OCI-LY3 (cell line): ENCODE results near the gene VPS54.
A peak's percentile ranks its signal among the peaks of the same experiment; 100 is the strongest.

ENCODE experiments used
- H2AFZ ChIP-seq: fragments of 200-600, 300-600 bp; shearing (Covaris generic); 2 replicates; pipeline ENCODE4 v1.6.0; 2014; ENCODE audit warnings: antibody characterized with exemption, low read depth, low read length
- H3K27ac ChIP-seq: fragments of 200-600, 300-600 bp; sonication (generic); 2 replicates; pipeline ENCODE4 v1.5.1; 2014; ENCODE audit warnings: mild to moderate bottlenecking, low read length, moderate library complexity, mixed read lengths
- H3K27me3 ChIP-seq: fragments of 200-600, 300-600 bp; sonication (generic); 2 replicates; pipeline ENCODE4 v1.6.1; 2014; ENCODE audit warnings: low read depth, low read length, mixed read lengths
- H3K36me3 ChIP-seq: fragments of 200-600, 300-600 bp; sonication (generic); replicated peaks from 2 replicates; pipeline ENCODE3; 2014; ENCODE audit warnings: low read depth, low read length, mixed read lengths
- H3K4me1 ChIP-seq: fragments of 300-600, 200-600 bp; sonication (generic); 2 replicates; pipeline ENCODE4 v1.6.1; 2014; ENCODE audit warnings: low read length, mixed read lengths
- H3K4me2 ChIP-seq: fragments of 200-600, 300-600 bp; sonication (generic); 2 replicates; pipeline ENCODE4 v1.6.1; 2014; ENCODE audit warnings: low read length, mixed read lengths
- H3K4me3 ChIP-seq: fragments of 300-600, 200-600 bp; sonication (generic); 2 replicates; pipeline ENCODE4 v1.5.1; 2014; ENCODE audit warnings: antibody characterized with exemption, mild to moderate bottlenecking, low read length, moderate library complexity
- H3K79me2 ChIP-seq: fragments of 300-600, 200-600 bp; shearing (Covaris generic); 2 replicates; pipeline ENCODE4 v1.6.1; 2014; ENCODE audit warnings: mild to moderate bottlenecking, low read length, mixed read lengths
- H3K9ac ChIP-seq: fragments of 300-600, 200-600 bp; shearing (Covaris generic); 2 replicates; pipeline ENCODE4 v1.6.0; 2014; ENCODE audit warnings: mild to moderate bottlenecking, low read length, moderate library complexity
- H3K9me3 ChIP-seq: fragments of 200-600, 300-600 bp; shearing (Covaris generic); 2 replicates; pipeline ENCODE4 v1.6.1; 2014; ENCODE audit warnings: low read length, mixed read lengths; ENCODE audit not compliant: insufficient read depth
- H4K20me1 ChIP-seq: fragments of 200-600, 300-600 bp; sonication (generic); 2 replicates; pipeline ENCODE4 v1.6.1; 2016; ENCODE audit warnings: low read length, mixed read lengths; ENCODE audit not compliant: insufficient read depth
- CTCF ChIP-seq: fragments of 200-600, 300-600 bp; sonication (generic); IDR thresholded peaks from 2 replicates; pipeline ENCODE4 v1.5.1; 2014; ENCODE audit warnings: antibody characterized with exemption, low read length, low read depth
- EZH2phosphoT487 ChIP-seq: fragments of 200-600 bp; shearing (Covaris generic); IDR thresholded peaks from 2 replicates; pipeline ENCODE4 v1.6.1; 2018; ENCODE audit warnings: antibody characterized with exemption, mixed run types, low read depth

VPS54 gene

GRCh38 chr2:64063924-64064331 is 44.7 kb upstream of the VPS54 start:
- Histone ChIP-seq H3K4me3 (no peak overlapping the region), H3K4me2 (no peak overlapping the region), H3K9ac (no peak overlapping the region), H3K79me2 (no peaks in the 10 kb centered on the region), H4K20me1 (no peaks in the 10 kb centered on the region), H3K27me3 (no peaks in the 10 kb centered on the region), H3K36me3 (no peaks in the 10 kb centered on the region), H3K27ac (no peak overlapping the region), H2AFZ (no peak overlapping the region), H3K9me3 (no peaks in the 10 kb centered on the region), H3K4me1 (peaks cover 18% of the 10 kb centered on the region)
- TF ChIP-seq CTCF (no peak), EZH2phosphoT487 (no peak)

- H3K9ac ChIP-seq: no peak overlapping the region
- H3K79me2 ChIP-seq: no peaks in the 10 kb centered on the region
- no peaks in the 10 kb centered on the region for H3K36me3 ChIP-seq
- TF ChIP-seq EZH2phosphoT487 (no peak), CTCF (no peak)
- H3K4me2 ChIP-seq: no peak overlapping the region
- no peak overlapping the region for H3K4me3 ChIP-seq
- no peaks in the 10 kb centered on the region for H3K27me3 ChIP-seq
- peak overlapping the region; percentile 37; the same call in 1 of the 2 replicates for H2AFZ ChIP-seq
- peaks cover 18% of the 10 kb centered on the region for H3K4me1 ChIP-seq
- no peaks in the 10 kb centered on the region for H3K9me3 ChIP-seq
- H3K27ac ChIP-seq: no peak overlapping the region
- no peaks in the 10 kb centered on the region for H4K20me1 ChIP-seq
Observed at GRCh38 chr2:64063454-64063853, 44.2 kb upstream of the VPS54 start.

GRCh38 chr2:64062840-64063239 is 43.6 kb upstream of the VPS54 start:
- Histone ChIP-seq H3K9ac (no peak overlapping the region), H3K4me1 (peaks cover 18% of the 10 kb centered on the region), H2AFZ (peak overlapping the region; percentile 37), H3K4me2 (0 out of 2 replicates have a peak overlapping the region, but pooled peaks have one; percentile 3), H3K27ac (no peak overlapping the region), H3K36me3 (no peaks in the 10 kb centered on the region), H3K79me2 (no peaks in the 10 kb centered on the region), H3K9me3 (no peaks in the 10 kb centered on the region), H3K4me3 (no peak overlapping the region), H4K20me1 (no peaks in the 10 kb centered on the region), H3K27me3 (no peaks in the 10 kb centered on the region)
- TF ChIP-seq CTCF (no peak), EZH2phosphoT487 (no peak)

- H3K9ac ChIP-seq: no peak overlapping the region
- no peak overlapping the region for H3K27ac ChIP-seq
Observed at GRCh38 chr2:64059270-64059669, 40.0 kb upstream of the VPS54 start.

More at GRCh38 chr2:64059270-64059669, 40.0 kb upstream of the VPS54 start:
- Histone ChIP-seq H3K9me3 (no peaks in the 10 kb centered on the region), H3K79me2 (no peaks in the 10 kb centered on the region), H3K27me3 (no peaks in the 10 kb centered on the region), H3K4me2 (no peak overlapping the region), H3K4me3 (no peak overlapping the region), H3K36me3 (no peaks in the 10 kb centered on the region), H4K20me1 (no peaks in the 10 kb centered on the region), H3K4me1 (peaks cover 28% of the 10 kb centered on the region), H2AFZ (no peak overlapping the region)
- TF ChIP-seq CTCF (no peak), EZH2phosphoT487 (no peak)
